GM23338 (cell line): ENCODE results near the gene KDM4C. TPM values are rescaled to one million over a fixed set of nuclear protein-coding genes. Genes with fewer than 3 reads are reported as not detected.

ENCODE experiments used
- ATAC-seq: fragments of 200-7000 bp; cut with Tn5 transposase; 3 replicates; pipeline ENCODE4 v1.9.1; 2020
- DNase-seq: peaks from one replicate; pipeline ENCODE4 v3.0.0-alpha.2; 2015; ENCODE audit warnings: low spot score
- H2AFZ ChIP-seq: fragments of 200-600 bp; sonication (generic); 2 replicates; pipeline ENCODE4 v1.8.0; 2016; ENCODE audit warnings: antibody characterized with exemption, mild to moderate bottlenecking, moderate library complexity
- H3F3A ChIP-seq: fragments of 200-600 bp; sonication (generic); replicated peaks from 2 replicates; pipeline ENCODE4 v1.8.0; 2017; ENCODE audit warnings: antibody characterized with exemption, mixed run types, low read depth
- H3K27ac ChIP-seq: fragments of 200-600 bp; sonication (generic); 2 replicates; pipeline ENCODE4 v1.6.1; 2016; ENCODE audit warnings: low read depth
- H3K27me3 ChIP-seq: fragments of 200-600 bp; sonication (generic); 2 replicates; pipeline ENCODE4 v1.8.0; 2016; ENCODE audit warnings: mild to moderate bottlenecking, mixed run types, moderate library complexity; ENCODE audit not compliant: insufficient read depth
- H3K36me3 ChIP-seq: fragments of 200-600 bp; sonication (generic); 2 replicates; pipeline ENCODE4 v1.8.0; 2016; ENCODE audit warnings: mild to moderate bottlenecking; ENCODE audit not compliant: insufficient read depth
- H3K4me1 ChIP-seq: fragments of 200-600 bp; sonication (generic); 2 replicates; pipeline ENCODE4 v1.8.0; 2016; ENCODE audit warnings: mild to moderate bottlenecking, moderate library complexity; ENCODE audit not compliant: insufficient read depth
- H3K4me2 ChIP-seq: fragments of 200-600 bp; sonication (generic); 2 replicates; pipeline ENCODE4 v1.7.1; 2017; ENCODE audit warnings: mixed run types
- H3K4me3 ChIP-seq: fragments of 200-600 bp; sonication (generic); 2 replicates; pipeline ENCODE4 v1.6.1; 2016; ENCODE audit warnings: mixed run types
- H3K79me2 ChIP-seq: fragments of 200-600 bp; sonication (generic); replicated peaks from 2 replicates; pipeline ENCODE4 v1.8.0; 2017; ENCODE audit warnings: mild to moderate bottlenecking; ENCODE audit not compliant: insufficient read depth
- H3K9me2 ChIP-seq: fragments of 200-600 bp; sonication (generic); 2 replicates; pipeline ENCODE4 v1.8.0; 2017; ENCODE audit not compliant: insufficient read depth
- H4K20me1 ChIP-seq: fragments of 200-600 bp; sonication (generic); replicated peaks from 2 replicates; pipeline ENCODE4 v1.8.0; 2017; ENCODE audit warnings: mild to moderate bottlenecking; ENCODE audit not compliant: insufficient read depth
- H3K27ac Mint-ChIP-seq: 2 replicates; pipeline ENCODE4 v1.8.0; 2020; ENCODE audit warnings: inconsistent platforms, mild to moderate bottlenecking, moderate library complexity, mixed read lengths
- H3K27me3 Mint-ChIP-seq: 3 replicates; pipeline ENCODE4 v1.8.0; 2022; ENCODE audit warnings: low read depth, mild to moderate bottlenecking, moderate library complexity, mixed read lengths, inconsistent platforms; ENCODE audit not compliant: insufficient read depth, poor library complexity
- H3K36me3 Mint-ChIP-seq: 3 replicates; pipeline ENCODE4 v1.8.0; 2021; ENCODE audit warnings: low read depth, mild to moderate bottlenecking, inconsistent platforms, moderate library complexity, mixed read lengths
- H3K4me1 Mint-ChIP-seq: 3 replicates; pipeline ENCODE4 v1.8.0; 2020; ENCODE audit warnings: mild to moderate bottlenecking, inconsistent platforms, mixed read lengths
- H3K4me3 Mint-ChIP-seq: 3 replicates; pipeline ENCODE4 v1.8.0; 2021; ENCODE audit warnings: moderate library complexity, mild to moderate bottlenecking, inconsistent platforms, mixed read lengths
- H3K9me3 Mint-ChIP-seq: 3 replicates; pipeline ENCODE4 v1.8.0; 2020; ENCODE audit warnings: moderate library complexity, mild to moderate bottlenecking, inconsistent platforms, mixed read lengths
- CTCF ChIP-seq, 2 experiments: fragments of 200-600 bp in 1 of 2; sonication (generic) in 1 of 2; conservative IDR thresholded peaks; 2 replicates each; pipeline versions ENCODE4 v1.5.1 to v1.6.1; 2016 to 2017; ENCODE audit warnings: antibody characterized with exemption in 2 of 2, low read depth in 2 of 2, mild to moderate bottlenecking in 2 of 2, moderate library complexity in 1 of 2
- NANOG ChIP-seq: IDR thresholded peaks from 2 replicates; pipeline ENCODE4 v1.6.1; 2016; ENCODE audit warnings: antibody characterized with exemption, borderline replicate concordance
- POLR2AphosphoS5 ChIP-seq: IDR thresholded peaks from 2 replicates; pipeline ENCODE4 v1.6.1; 2016; ENCODE audit warnings: antibody characterized with exemption, low read depth
- STAT1 ChIP-seq: IDR thresholded peaks from one replicate; pipeline ENCODE4 v1.6.1; 2016; ENCODE audit warnings: antibody characterized with exemption; ENCODE audit not compliant: unreplicated experiment
- ZNF114 ChIP-seq: fragments of 250-450 bp; sonication (Bioruptor Pico); IDR thresholded peaks from 2 replicates; pipeline ENCODE4 v1.5.0; 2020; ENCODE audit warnings: mild to moderate bottlenecking, moderate library complexity
- ZNF331 ChIP-seq: fragments of 250-450 bp; sonication (Bioruptor Pico); IDR thresholded peaks from 2 replicates; pipeline ENCODE4 v1.5.0; 2020; ENCODE audit warnings: low read depth, mild to moderate bottlenecking, moderate library complexity
- ZNF462 ChIP-seq: fragments of 250-450 bp; sonication (Bioruptor Pico); IDR thresholded peaks from 2 replicates; pipeline ENCODE4 v1.5.0; 2020; ENCODE audit warnings: mild to moderate bottlenecking, moderate library complexity
- polyA plus RNA-seq: library from polyadenylated mRNA; unstranded; fragments of >200 nt; fragmentation: Nextera tagmentation; extraction: Ambion mirVana; gene quantifications from 2 replicates; pipeline ENCODE4 v1.2.1, GENCODE V29; 2016
- total RNA-seq: library from RNA; depleted of rRNA; stranded (reverse); fragments of >200 nt; shearing (Covaris generic); gene quantifications from 2 replicates; pipeline ENCODE4 v1.2.3, GENCODE V29; 2014

The KDM4C gene
- total and polyA plus RNA-seq, 2 experiments from 2014 or later: 12.0 to 43.8 TPM

- Mint-ChIP-seq H3K9me3 (no peaks in the 10 kb centered on the region), H3K27ac (no peak overlapping the region; the same call in 1 of the 2 replicates), H3K4me3 (no peak overlapping the region), H3K4me1 (no peaks in the 10 kb centered on the region), H3K36me3 (no peaks in the 10 kb centered on the region), H3K27me3 (peaks cover 2% of the 10 kb centered on the region)
- H4K20me1 ChIP-seq: no peaks in the 10 kb centered on the region
- TF ChIP-seq ZNF462 (CRISPR knock-in tag): no peak
- TF ChIP-seq NANOG: no peak
- no peak for TF ChIP-seq ZNF114 (CRISPR knock-in tag)
- no peak for TF ChIP-seq STAT1
- no peak for TF ChIP-seq ZNF331 (CRISPR knock-in tag)
- TF ChIP-seq POLR2AphosphoS5: no peak
- TF ChIP-seq CTCF (conservative IDR thresholded peaks at IDR 0.05; ENCODE audit: low read depth in 2 of 2): no peak
- H3K4me3 ChIP-seq: no peak overlapping the region
- ATAC-seq (no peak), DNase-seq (no peak)
- no peaks in the 10 kb centered on the region for H3K4me1 ChIP-seq
- no peak overlapping the region for H3K4me2 ChIP-seq
- H2AFZ ChIP-seq: no peak overlapping the region
- no peaks in the 10 kb centered on the region for H3F3A ChIP-seq
- no peaks in the 10 kb centered on the region for H3K27me3 ChIP-seq
- no peaks in the 10 kb centered on the region for H3K36me3 ChIP-seq
- H3K79me2 ChIP-seq: no peaks in the 10 kb centered on the region
- H3K9me2 ChIP-seq: no peaks in the 10 kb centered on the region
- H3K27ac ChIP-seq: no peak overlapping the region
Measured at GRCh38 chr9:7027996-7028395, 270.2 kb downstream of the KDM4C start.
